ENCODE results near the gene OR6C70.

DNA sequence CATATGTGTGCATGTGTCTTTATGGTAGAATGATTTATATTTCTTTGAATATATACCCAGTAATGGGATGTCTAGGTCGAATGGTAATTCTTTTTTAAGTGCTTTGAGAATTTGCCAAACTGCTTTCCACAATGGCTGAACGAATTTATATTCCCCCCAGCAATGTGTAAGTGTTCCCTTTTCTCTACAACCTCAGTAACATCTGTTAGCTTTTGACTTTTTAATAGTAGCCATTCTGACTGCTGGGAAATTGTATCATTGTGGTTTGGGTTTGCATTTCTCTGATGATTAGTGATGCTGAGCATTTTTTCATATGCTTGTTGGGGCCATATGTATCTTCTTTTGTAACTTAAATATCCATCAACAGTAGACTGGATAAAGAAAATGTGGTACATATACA lies 31.7 kb upstream of the OR6C70 start:
- TF ChIP-seq NFIC (IDR thresholded peaks at IDR 0.05; ENCODE audit: borderline replicate concordance): no peak
- TF ChIP-seq RXRA (IDR thresholded peaks at IDR 0.05; ENCODE audit: borderline replicate concordance, low read depth): no peak
- TF ChIP-seq POLR2AphosphoS5 (IDR thresholded peaks at IDR 0.05; ENCODE audit: low read depth, low read length): no peak
- TF ChIP-seq JUND (IDR thresholded peaks at IDR 0.05): no peak
- TF ChIP-seq, protein P1, sequence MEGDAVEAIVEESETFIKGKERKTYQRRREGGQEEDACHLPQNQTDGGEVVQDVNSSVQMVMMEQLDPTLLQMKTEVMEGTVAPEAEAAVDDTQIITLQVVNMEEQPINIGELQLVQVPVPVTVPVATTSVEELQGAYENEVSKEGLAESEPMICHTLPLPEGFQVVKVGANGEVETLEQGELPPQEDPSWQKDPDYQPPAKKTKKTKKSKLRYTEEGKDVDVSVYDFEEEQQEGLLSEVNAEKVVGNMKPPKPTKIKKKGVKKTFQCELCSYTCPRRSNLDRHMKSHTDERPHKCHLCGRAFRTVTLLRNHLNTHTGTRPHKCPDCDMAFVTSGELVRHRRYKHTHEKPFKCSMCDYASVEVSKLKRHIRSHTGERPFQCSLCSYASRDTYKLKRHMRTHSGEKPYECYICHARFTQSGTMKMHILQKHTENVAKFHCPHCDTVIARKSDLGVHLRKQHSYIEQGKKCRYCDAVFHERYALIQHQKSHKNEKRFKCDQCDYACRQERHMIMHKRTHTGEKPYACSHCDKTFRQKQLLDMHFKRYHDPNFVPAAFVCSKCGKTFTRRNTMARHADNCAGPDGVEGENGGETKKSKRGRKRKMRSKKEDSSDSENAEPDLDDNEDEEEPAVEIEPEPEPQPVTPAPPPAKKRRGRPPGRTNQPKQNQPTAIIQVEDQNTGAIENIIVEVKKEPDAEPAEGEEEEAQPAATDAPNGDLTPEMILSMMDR (IDR thresholded peaks at IDR 0.05): no peak
- TF ChIP-seq, protein P2, sequence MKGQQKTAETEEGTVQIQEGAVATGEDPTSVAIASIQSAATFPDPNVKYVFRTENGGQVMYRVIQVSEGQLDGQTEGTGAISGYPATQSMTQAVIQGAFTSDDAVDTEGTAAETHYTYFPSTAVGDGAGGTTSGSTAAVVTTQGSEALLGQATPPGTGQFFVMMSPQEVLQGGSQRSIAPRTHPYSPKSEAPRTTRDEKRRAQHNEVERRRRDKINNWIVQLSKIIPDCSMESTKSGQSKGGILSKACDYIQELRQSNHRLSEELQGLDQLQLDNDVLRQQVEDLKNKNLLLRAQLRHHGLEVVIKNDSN (IDR thresholded peaks at IDR 0.05; ENCODE audit: borderline replicate concordance, low read depth): no peak
- TF ChIP-seq, protein P3, sequence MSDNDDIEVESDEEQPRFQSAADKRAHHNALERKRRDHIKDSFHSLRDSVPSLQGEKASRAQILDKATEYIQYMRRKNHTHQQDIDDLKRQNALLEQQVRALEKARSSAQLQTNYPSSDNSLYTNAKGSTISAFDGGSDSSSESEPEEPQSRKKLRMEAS (IDR thresholded peaks at IDR 0.05; ENCODE audit: low read depth): no peak
- no peak for TF ChIP-seq RFX5 (IDR thresholded peaks at IDR 0.05; ENCODE audit: low read length)
- no peak for TF ChIP-seq GABPA (IDR thresholded peaks at IDR 0.05; ENCODE audit: low read depth)
- no peak for TF ChIP-seq EZH2phosphoT487 (IDR thresholded peaks at IDR 0.05; ENCODE audit: borderline replicate concordance, low read depth)
- no peak for TF ChIP-seq NRF1 (IDR thresholded peaks at IDR 0.05; ENCODE audit: low read depth, low read length)
- TF ChIP-seq FOSL2 (IDR thresholded peaks at IDR 0.05; ENCODE audit: borderline replicate concordance, low read depth): no peak
- TF ChIP-seq, protein P4, sequence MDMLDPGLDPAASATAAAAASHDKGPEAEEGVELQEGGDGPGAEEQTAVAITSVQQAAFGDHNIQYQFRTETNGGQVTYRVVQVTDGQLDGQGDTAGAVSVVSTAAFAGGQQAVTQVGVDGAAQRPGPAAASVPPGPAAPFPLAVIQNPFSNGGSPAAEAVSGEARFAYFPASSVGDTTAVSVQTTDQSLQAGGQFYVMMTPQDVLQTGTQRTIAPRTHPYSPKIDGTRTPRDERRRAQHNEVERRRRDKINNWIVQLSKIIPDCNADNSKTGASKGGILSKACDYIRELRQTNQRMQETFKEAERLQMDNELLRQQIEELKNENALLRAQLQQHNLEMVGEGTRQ (IDR thresholded peaks at IDR 0.05; ENCODE audit: borderline replicate concordance, low read depth, low read length): no peak
- TF ChIP-seq RCOR1 (IDR thresholded peaks at IDR 0.05; ENCODE audit: low read length): no peak

Measured in SK-N-SH (cell line).